Glutamatergic neuron (in vitro differentiated cells): Measurements from ENCODE around the gene TAF1B. TPM values are rescaled to one million over a fixed set of nuclear protein-coding genes. Genes with fewer than 3 reads are reported as not detected.

Experiments
- DNase-seq: peaks from one replicate; pipeline ENCODE4 v3.0.0; 2022
- H3K27ac Mint-ChIP-seq: one replicate; pipeline ENCODE4 v1.8.0; 2020; ENCODE audit warnings: mild to moderate bottlenecking, mixed read lengths, inconsistent platforms; ENCODE audit not compliant: unreplicated experiment
- H3K27me3 Mint-ChIP-seq: one replicate; pipeline ENCODE4 v1.8.0; 2020; ENCODE audit warnings: mild to moderate bottlenecking, moderate library complexity, mixed read lengths, inconsistent platforms; ENCODE audit not compliant: unreplicated experiment
- H3K36me3 Mint-ChIP-seq: one replicate; pipeline ENCODE4 v1.8.0; 2020; ENCODE audit warnings: mild to moderate bottlenecking, mixed read lengths, inconsistent platforms; ENCODE audit not compliant: unreplicated experiment
- H3K4me1 Mint-ChIP-seq: one replicate; pipeline ENCODE4 v1.8.0; 2020; ENCODE audit warnings: mild to moderate bottlenecking, low read depth, mixed read lengths, inconsistent platforms; ENCODE audit not compliant: unreplicated experiment
- H3K4me3 Mint-ChIP-seq: one replicate; pipeline ENCODE4 v1.8.0; 2020; ENCODE audit warnings: mild to moderate bottlenecking, mixed read lengths, inconsistent platforms; ENCODE audit not compliant: unreplicated experiment
- H3K9me3 Mint-ChIP-seq: one replicate; pipeline ENCODE4 v1.8.0; 2020; ENCODE audit warnings: mild to moderate bottlenecking, moderate library complexity, mixed read lengths, inconsistent platforms; ENCODE audit not compliant: unreplicated experiment
- total RNA-seq: library from RNA; stranded (reverse); fragmentation: NEBNext Ultra II Directional; extraction: Animal tissue kit (Norgen Biotek cat#: 25700); gene quantifications from one replicate; pipeline ENCODE4 v1.2.1, GENCODE V29; 2021; ENCODE audit not compliant: unreplicated experiment
- TF ChIP-seq, protein P1 (sequence below): fragments of 200-600 bp; sonication (generic); IDR thresholded peaks from one replicate; pipeline ENCODE4 v1.5.0; 2021; ENCODE audit not compliant: partially characterized antibody, unreplicated experiment

The TAF1B gene
- total RNA-seq, 1 donor from 2014 or later, result 16.7 TPM

GRCh38 chr2:9805435-9806297 is 37.6 kb upstream of the TAF1B start:
- H3K4me1 Mint-ChIP-seq, result no peaks in the 10 kb centered on the region
- no peak for DNase-seq
- TF ChIP-seq, protein P1, sequence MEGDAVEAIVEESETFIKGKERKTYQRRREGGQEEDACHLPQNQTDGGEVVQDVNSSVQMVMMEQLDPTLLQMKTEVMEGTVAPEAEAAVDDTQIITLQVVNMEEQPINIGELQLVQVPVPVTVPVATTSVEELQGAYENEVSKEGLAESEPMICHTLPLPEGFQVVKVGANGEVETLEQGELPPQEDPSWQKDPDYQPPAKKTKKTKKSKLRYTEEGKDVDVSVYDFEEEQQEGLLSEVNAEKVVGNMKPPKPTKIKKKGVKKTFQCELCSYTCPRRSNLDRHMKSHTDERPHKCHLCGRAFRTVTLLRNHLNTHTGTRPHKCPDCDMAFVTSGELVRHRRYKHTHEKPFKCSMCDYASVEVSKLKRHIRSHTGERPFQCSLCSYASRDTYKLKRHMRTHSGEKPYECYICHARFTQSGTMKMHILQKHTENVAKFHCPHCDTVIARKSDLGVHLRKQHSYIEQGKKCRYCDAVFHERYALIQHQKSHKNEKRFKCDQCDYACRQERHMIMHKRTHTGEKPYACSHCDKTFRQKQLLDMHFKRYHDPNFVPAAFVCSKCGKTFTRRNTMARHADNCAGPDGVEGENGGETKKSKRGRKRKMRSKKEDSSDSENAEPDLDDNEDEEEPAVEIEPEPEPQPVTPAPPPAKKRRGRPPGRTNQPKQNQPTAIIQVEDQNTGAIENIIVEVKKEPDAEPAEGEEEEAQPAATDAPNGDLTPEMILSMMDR, result no peak
- no peaks in the 10 kb centered on the region for H3K36me3 Mint-ChIP-seq
- peaks cover 5% of the 10 kb centered on the region for H3K27me3 Mint-ChIP-seq
- no peak overlapping the region for H3K4me3 Mint-ChIP-seq
- H3K27ac Mint-ChIP-seq, result no peak overlapping the region
- H3K9me3 Mint-ChIP-seq, result no peaks in the 10 kb centered on the region

GRCh38 chr2:9806298-9806610 is 37.0 kb upstream of the TAF1B start:
- Mint-ChIP-seq H3K4me3 (no peak overlapping the region), H3K4me1 (no peaks in the 10 kb centered on the region), H3K27me3 (peaks cover 5% of the 10 kb centered on the region), H3K27ac (no peak overlapping the region), H3K36me3 (no peaks in the 10 kb centered on the region), H3K9me3 (no peaks in the 10 kb centered on the region)
- DNase-seq, result no peak
- TF ChIP-seq, protein P1, result no peak

GRCh38 chr2:9806656-9807055 is 36.6 kb upstream of the TAF1B start:
- DNase-seq, result no peak
- H3K4me1 Mint-ChIP-seq, result no peaks in the 10 kb centered on the region

DNA sequence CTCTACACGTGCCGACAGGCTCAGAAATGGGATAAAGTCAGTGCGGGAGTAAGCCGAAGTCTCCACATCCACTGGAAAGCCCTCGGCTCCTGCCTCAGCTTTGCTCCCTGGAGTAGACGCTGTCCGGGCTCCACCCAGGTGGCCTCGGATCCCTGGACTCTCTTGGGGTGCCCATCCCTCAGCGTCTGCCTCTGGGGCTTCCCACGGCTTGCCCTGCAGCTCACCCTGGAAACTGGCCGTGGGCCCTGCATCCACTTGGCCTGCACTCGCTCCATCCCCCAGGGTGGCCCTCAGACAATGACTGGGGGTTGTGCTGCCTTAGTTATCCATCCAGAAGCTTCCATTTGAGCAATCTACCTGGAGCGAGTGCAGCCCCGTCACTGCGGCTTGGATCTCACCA is 36.2 kb upstream of the TAF1B start:
- TF ChIP-seq, protein P1, result no peak
- DNase-seq, result no peak
- Mint-ChIP-seq H3K36me3 (no peaks in the 10 kb centered on the region), H3K27me3 (peaks cover 5% of the 10 kb centered on the region), H3K4me1 (no peaks in the 10 kb centered on the region), H3K27ac (no peak overlapping the region), H3K9me3 (no peaks in the 10 kb centered on the region), H3K4me3 (no peak overlapping the region)

More at GRCh38 chr2:9806656-9807055, 36.6 kb upstream of the TAF1B start:
- H3K36me3 Mint-ChIP-seq, result no peaks in the 10 kb centered on the region
- H3K27ac Mint-ChIP-seq, result no peak overlapping the region
- no peaks in the 10 kb centered on the region for H3K9me3 Mint-ChIP-seq
- TF ChIP-seq, protein P1, result no peak
- peaks cover 5% of the 10 kb centered on the region for H3K27me3 Mint-ChIP-seq
- H3K4me3 Mint-ChIP-seq, result no peak overlapping the region

DNA sequence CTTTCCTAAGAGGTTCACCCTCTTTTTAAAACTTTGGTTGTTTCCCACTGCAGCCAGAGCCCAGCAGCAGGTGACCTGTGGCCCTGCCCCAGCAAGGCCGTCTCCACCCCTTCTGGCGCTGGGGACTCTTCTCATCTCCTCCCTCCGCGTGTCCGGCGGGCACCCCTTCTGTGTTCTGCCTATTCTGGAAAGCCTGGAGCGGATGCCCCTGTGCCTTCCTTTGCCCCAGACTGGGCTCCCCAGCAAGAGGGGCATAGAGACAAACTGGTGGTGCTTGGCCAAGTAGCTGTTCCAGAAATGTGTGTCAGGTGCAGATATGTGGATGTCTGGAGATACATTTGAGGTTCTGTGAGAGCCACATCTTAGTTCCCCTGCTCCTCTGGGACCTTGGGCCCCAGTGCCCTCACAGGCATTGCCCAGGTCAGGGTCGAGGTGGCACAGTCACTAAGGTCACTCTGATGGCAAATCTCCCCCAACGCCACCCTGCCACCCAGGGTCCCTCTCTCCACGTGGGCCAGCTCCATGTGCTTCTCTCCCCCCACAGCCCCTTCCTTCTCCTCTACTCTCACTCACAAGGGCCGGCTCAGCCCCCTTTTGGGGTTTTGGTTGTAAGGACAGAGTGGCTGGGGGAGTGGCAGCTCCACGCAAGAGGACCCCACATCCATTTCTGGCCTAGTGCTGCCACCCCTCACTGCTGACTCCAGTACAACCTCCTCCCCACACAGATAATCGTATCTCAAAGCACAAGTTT is 35.5 kb upstream of the TAF1B start:
- Mint-ChIP-seq H3K4me3 (no peak overlapping the region), H3K9me3 (no peaks in the 10 kb centered on the region), H3K27me3 (peaks cover 5% of the 10 kb centered on the region), H3K27ac (no peak overlapping the region), H3K4me1 (no peaks in the 10 kb centered on the region), H3K36me3 (no peaks in the 10 kb centered on the region)
- DNase-seq, result no peak
- TF ChIP-seq, protein P1, result no peak
